ENCODE measurements around the gene BRF1.
A peak's percentile ranks its signal among the peaks of the same experiment; 100 is the strongest.

BRF1 gene

DNA sequence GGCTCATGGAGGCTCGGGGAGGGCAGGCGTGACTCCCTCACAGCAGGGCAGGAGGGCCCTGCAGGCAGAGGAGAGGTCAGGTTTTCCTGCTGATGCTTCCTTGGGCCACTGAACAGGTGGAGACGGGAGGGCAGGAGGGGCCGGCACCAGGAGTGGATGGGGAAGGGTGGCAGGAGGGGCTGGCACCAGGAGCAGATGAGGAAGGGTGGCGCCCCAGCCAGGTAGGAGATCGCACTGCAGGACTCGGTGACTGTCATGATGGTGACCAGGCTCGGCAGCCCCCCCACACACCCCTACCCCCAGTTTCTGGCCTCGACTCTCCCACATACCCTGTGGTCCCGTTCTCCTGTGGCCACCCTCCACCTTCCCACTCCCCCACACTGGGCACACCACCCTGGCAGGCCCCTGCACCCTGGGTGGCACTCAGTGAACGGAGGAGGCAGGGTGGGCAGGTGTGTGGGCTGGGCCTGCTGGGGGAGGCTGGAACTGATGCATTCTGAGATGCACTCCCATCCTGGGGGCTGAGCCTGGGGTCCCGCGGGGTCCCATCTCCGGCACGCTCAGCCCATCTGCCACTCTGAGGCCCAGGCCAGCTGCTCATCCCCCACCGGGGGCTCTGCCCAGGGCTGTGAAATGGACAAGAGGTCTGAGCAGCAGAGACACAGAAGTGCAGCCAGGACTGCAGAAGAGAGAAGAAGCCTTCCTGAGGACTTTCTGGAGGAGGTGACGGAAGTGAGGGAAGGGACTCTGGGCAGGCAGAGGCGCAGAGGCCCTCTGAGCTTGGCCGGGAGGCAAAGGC, 122.5 kb downstream of the BRF1 start:
- Histone ChIP-seq H3K9me3 (ENCODE audit: control insufficient read depth in 2 of 2, low read length in 2 of 2) (no peaks in the 10 kb centered on the region), H3K4me1 (ENCODE audit: control insufficient read depth, insufficient read depth, low read length) (peaks cover 9% of the 10 kb centered on the region), H3K36me3 (ENCODE audit: control insufficient read depth in 2 of 2, insufficient read depth in 2 of 2, low read length in 2 of 2) (no peaks in the 10 kb centered on the region), H3K9ac (ENCODE audit: low read length in 2 of 2) (no peak overlapping the region), H3K4me3 (ENCODE audit: low read length in 2 of 2) (no peak overlapping the region), H3K27ac (ENCODE audit: low read length) (no peak overlapping the region), H3K27me3 (ENCODE audit: control insufficient read depth in 1 of 2, insufficient read depth in 2 of 2, low read length in 2 of 2) (peaks cover 2 to 6% of the 10 kb centered on the region in 2 donors)

DNA sequence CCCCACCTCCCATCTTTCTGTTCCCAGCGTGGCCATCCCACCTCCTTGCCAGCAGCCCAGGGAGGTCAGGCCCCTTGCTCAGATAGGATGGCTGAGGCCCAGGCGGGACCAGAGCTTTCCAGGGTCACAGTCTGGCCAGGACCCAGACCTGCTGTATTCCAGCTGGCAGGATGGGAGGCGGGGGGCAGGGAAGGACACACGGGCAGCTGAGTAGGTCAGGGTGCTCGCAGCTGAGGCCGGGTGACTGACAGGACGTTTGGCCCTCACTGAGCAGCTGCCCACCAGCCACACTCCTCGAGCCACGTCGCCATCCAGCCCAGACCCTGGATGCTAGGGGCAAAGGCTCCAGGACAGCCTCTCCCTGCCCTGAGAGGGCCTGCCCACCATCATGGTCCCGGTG, 123.7 kb downstream of the BRF1 start:
- Histone ChIP-seq H3K36me3 (ENCODE audit: control insufficient read depth in 2 of 2, insufficient read depth in 2 of 2, low read length in 2 of 2) (no peaks in the 10 kb centered on the region), H3K4me1 (ENCODE audit: control insufficient read depth, insufficient read depth, low read length) (peaks cover 9% of the 10 kb centered on the region), H3K27ac (ENCODE audit: low read length) (no peak overlapping the region), H3K9me3 (ENCODE audit: control insufficient read depth in 2 of 2, low read length in 2 of 2) (no peaks in the 10 kb centered on the region), H3K9ac (ENCODE audit: low read length in 2 of 2) (no peak overlapping the region), H3K27me3 (ENCODE audit: control insufficient read depth in 1 of 2, insufficient read depth in 2 of 2, low read length in 2 of 2) (peaks cover 2 to 6% of the 10 kb centered on the region in 2 donors), H3K4me3 (ENCODE audit: low read length in 2 of 2) (no peak overlapping the region)

DNA sequence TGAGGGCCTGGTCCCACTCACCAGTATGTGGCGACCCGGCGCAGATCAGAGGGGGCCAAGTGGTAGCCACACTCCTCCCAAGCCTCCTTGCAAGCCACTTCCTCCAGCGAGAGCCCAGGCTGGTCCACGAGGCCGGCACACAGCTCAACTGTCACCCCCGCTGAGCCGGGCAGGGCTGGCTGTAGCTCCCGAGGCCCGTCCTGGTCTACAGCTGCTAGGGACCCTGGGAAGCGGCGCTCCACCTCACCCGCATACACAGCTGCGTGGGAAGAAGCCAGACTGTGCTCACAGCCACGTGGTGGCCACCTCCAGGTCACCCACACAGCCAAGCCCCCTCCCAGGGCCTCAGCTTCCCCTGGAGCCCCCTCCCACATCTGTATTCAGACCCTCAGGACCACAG, 124.3 kb downstream of the BRF1 start:
- H3K27me3 ChIP-seq (ENCODE audit: control insufficient read depth in 1 of 2, insufficient read depth in 2 of 2, low read length in 2 of 2): peaks cover 2 to 6% of the 10 kb centered on the region in 2 donors
- H3K36me3 ChIP-seq (ENCODE audit: control insufficient read depth in 2 of 2, insufficient read depth in 2 of 2, low read length in 2 of 2): no peaks in the 10 kb centered on the region
- no peaks in the 10 kb centered on the region for H3K9me3 ChIP-seq (ENCODE audit: control insufficient read depth in 2 of 2, low read length in 2 of 2)
- H3K9ac ChIP-seq (ENCODE audit: low read length in 2 of 2): no peak overlapping the region
- peaks cover 9% of the 10 kb centered on the region for H3K4me1 ChIP-seq (ENCODE audit: control insufficient read depth, insufficient read depth, low read length)
- H3K4me3 ChIP-seq (ENCODE audit: low read length in 2 of 2): no peak overlapping the region
- H3K27ac ChIP-seq (ENCODE audit: low read length): no peak overlapping the region

DNA sequence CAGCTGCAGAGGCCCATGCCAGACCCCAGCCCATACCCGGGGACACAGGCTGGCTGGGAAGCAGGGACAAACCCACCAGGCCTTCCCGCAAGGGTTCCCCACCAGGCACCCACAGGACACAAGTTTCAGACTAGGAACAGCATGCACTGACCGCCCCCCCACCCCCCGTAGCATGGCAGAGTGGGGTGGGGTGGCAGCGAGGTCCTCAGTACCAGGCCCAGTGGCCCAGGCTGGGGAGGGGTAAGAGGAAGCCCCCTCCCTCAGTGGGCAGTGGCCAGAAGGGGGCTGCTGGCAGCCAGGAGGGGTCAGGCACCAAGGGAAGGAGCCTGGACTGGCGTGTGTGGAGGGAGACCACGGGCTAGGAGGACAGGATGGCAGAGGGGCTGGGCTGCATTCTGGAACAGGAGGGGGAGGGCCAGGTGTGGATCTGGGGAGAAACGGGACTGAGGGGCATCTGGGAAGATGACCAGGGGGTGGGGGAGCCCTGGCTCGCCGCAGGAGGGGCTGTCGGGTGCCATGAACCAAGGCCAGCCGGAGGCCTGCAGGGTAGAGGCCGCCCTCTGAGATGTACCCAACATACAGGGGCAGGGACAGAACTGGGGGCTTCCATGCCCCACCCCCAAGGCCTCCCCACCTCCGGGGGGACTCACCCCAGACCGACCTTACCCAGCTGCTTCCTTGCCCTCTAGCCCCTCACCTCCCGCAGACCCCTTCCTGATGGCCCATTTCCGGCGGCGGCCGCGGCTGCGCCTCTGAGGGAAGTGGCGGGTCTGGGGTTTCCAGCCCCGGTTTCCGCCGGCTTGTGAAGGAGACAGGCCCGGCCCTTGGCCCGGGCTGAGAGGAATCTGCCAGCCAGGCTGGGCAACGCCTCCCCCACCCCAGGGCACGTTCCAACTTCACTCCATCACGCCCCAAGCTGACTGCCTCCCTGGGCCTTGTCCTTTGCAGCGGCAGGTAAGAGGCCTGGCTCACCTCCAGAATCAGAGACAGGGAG, 126.6 kb downstream of the BRF1 start:
- no peaks in the 10 kb centered on the region for H3K36me3 ChIP-seq (ENCODE audit: control insufficient read depth in 2 of 2, insufficient read depth in 2 of 2, low read length in 2 of 2)
- H3K9me3 ChIP-seq (ENCODE audit: control insufficient read depth in 2 of 2, low read length in 2 of 2): no peaks in the 10 kb centered on the region
- no peak overlapping the region for H3K27ac ChIP-seq (ENCODE audit: low read length)
- H3K9ac ChIP-seq (ENCODE audit: low read length in 2 of 2): no peak overlapping the region
- peaks cover 2 to 6% of the 10 kb centered on the region in 2 donors for H3K27me3 ChIP-seq (ENCODE audit: control insufficient read depth in 1 of 2, insufficient read depth in 2 of 2, low read length in 2 of 2)
- H3K4me1 ChIP-seq (ENCODE audit: control insufficient read depth, insufficient read depth, low read length): peaks cover 12% of the 10 kb centered on the region
- no peak overlapping the region for H3K4me3 ChIP-seq (ENCODE audit: low read length in 2 of 2)

DNA sequence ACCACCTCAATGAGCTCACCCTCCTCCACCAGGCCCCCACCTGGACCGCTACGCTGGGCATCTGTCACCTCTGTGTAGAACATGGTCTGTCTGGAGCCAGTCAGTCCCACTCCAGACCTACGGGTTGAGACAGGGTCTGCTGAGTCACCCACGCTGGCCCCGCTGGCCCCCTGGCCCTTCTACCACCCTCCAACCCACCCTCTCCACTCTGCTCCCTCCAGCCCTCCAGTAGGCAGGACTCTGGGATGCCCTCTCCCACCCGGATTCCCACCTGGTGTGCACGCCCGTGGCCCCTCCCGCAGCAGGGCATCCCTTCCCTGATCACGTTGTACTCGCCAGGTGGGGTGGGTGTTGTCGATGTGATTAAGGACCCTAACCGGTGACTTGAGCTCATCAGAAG, 127.7 kb downstream of the BRF1 start:
- Histone ChIP-seq H3K27ac (ENCODE audit: low read length) (no peak overlapping the region), H3K27me3 (ENCODE audit: control insufficient read depth in 1 of 2, insufficient read depth in 2 of 2, low read length in 2 of 2) (peaks cover 2 to 6% of the 10 kb centered on the region in 2 donors), H3K4me1 (ENCODE audit: control insufficient read depth, insufficient read depth, low read length) (peaks cover 16% of the 10 kb centered on the region)

DNA sequence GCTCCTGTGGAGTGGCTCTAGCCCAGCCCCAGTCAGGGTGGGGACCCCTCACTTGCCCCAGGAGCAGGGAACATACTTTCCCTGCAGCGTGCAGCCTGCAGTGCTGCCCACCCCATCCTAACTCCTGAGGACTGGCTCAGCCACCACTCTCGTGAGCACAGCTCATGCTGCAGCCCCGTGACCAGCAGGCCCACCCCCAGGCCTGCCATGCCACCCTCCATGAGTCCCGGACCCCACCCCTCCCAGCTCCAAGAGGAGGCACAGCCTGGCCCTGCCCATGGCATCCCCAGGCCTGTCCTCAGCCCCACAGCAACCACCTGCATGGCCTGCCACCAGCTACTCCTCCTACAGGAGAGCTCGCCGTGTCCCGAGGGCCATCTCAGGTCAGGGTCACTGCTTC, 128.3 kb downstream of the BRF1 start:
- H3K4me1 ChIP-seq (ENCODE audit: control insufficient read depth, insufficient read depth, low read length): peaks cover 21% of the 10 kb centered on the region
- H3K36me3 ChIP-seq (ENCODE audit: control insufficient read depth in 2 of 2, insufficient read depth in 2 of 2, low read length in 2 of 2): no peaks in the 10 kb centered on the region
- no peak overlapping the region for H3K27ac ChIP-seq (ENCODE audit: low read length)
- no peak overlapping the region for H3K4me3 ChIP-seq (ENCODE audit: low read length in 2 of 2)
- H3K9ac ChIP-seq (ENCODE audit: low read length in 2 of 2): no peak overlapping the region
- peaks cover 2 to 9% of the 10 kb centered on the region in 2 donors for H3K27me3 ChIP-seq (ENCODE audit: control insufficient read depth in 1 of 2, insufficient read depth in 2 of 2, low read length in 2 of 2)
- H3K9me3 ChIP-seq (ENCODE audit: control insufficient read depth in 2 of 2, low read length in 2 of 2): no peaks in the 10 kb centered on the region

More for the DNA sequence above, 127.7 kb downstream of the BRF1 start:
- Histone ChIP-seq H3K9me3 (ENCODE audit: control insufficient read depth in 2 of 2, low read length in 2 of 2) (no peaks in the 10 kb centered on the region), H3K36me3 (ENCODE audit: control insufficient read depth in 2 of 2, insufficient read depth in 2 of 2, low read length in 2 of 2) (no peaks in the 10 kb centered on the region), H3K9ac (ENCODE audit: low read length in 2 of 2) (no peak overlapping the region), H3K4me3 (ENCODE audit: low read length in 2 of 2) (no peak overlapping the region)

DNA sequence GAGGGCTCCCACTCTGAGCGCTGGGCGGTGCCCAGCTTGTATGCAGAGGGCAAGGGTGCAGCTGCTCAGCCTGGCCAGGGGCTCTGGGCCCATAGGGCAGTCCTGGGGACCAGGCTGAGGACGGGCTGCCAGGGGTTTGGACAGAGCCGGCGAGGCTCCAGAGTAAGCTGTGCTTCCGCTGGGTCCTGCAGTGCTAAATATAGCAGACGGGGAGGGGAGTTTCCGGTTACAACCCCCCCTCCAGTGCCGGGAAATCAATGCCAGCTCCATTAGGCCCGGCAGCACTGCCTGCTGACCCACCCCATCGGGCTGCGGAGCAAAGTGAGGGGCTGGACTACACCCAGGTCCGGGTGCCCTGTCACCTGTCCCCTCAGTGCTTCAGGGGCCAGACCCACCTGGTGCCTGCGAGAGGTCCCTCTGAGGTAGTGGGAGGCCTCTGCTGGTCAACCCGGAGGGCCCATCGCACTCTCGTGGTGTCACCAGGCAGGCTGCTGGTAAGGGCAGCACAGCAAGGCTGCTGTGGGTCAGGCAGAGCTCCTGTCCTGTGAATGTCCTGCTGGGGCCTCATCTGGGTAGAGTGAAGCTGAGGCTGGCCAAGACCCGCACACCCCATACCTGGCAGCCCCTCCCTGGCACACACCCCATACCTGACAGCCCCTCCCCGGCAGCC, 129.7 kb downstream of the BRF1 start:
- H3K9me3 ChIP-seq (ENCODE audit: control insufficient read depth in 2 of 2, low read length in 2 of 2): no peaks in the 10 kb centered on the region
- H3K4me3 ChIP-seq (ENCODE audit: low read length in 2 of 2): no peak overlapping the region
- H3K4me1 ChIP-seq (ENCODE audit: control insufficient read depth, insufficient read depth, low read length): peaks cover 29% of the 10 kb centered on the region
- no peak overlapping the region for H3K9ac ChIP-seq (ENCODE audit: low read length in 2 of 2)
- H3K27ac ChIP-seq (ENCODE audit: low read length): no peak overlapping the region
- H3K27me3 ChIP-seq (ENCODE audit: control insufficient read depth in 1 of 2, insufficient read depth in 2 of 2, low read length in 2 of 2): peaks cover 8 to 19% of the 10 kb centered on the region in 2 donors
- no peaks in the 10 kb centered on the region for H3K36me3 ChIP-seq (ENCODE audit: control insufficient read depth in 2 of 2, insufficient read depth in 2 of 2, low read length in 2 of 2)

DNA sequence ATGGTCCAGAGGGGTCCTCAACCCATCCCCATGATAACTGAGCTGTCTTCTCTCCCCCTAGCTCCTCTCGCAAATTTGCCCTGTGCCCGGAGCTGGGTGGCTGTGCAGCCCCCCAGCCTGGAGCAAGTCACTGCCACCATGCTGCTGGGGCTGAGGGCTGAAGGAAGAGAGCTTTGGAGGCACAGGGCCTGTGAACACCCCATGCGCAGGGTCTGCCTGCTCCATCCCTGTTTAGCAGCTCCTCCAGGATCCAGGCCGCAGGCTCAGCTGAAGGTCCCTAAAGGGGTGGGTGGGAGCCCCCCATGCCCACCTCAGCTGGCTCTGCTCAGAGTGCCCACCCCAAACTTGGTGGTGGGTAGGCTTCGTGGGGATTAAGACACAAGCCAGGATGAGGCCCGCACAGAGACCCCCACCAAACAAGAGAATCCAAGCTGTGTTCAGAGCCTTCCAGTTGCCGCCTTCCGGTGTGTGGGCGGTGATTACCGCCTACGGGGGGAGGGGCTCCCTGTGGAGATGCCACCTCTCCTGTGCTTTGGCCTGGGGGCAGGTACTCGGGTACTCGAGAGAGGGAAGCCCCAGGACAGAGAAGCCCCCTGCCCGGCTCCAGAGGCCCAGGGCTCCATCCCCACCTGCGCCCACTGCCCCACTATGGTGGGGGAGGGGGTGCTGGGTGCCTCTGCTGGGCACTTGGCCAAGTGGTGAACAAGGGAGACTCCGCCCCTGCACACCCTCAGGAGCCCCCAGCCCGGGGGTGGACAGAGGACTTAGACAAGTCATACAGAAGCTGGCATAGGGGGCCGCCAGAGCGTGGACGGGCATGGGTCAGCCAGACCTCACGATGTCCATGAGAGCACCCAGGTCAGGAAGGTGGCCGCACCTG, 130.8 kb downstream of the BRF1 start:
- H3K36me3 ChIP-seq (ENCODE audit: control insufficient read depth in 2 of 2, insufficient read depth in 2 of 2, low read length in 2 of 2): no peaks in the 10 kb centered on the region
- no peak overlapping the region for H3K4me3 ChIP-seq (ENCODE audit: low read length in 2 of 2)
- H3K27me3 ChIP-seq (ENCODE audit: control insufficient read depth in 1 of 2, insufficient read depth in 2 of 2, low read length in 2 of 2): peaks cover 9 to 19% of the 10 kb centered on the region in 2 donors
- no peaks in the 10 kb centered on the region for H3K9me3 ChIP-seq (ENCODE audit: control insufficient read depth in 2 of 2, low read length in 2 of 2)
- H3K9ac ChIP-seq (ENCODE audit: low read length in 2 of 2): no peak overlapping the region
- H3K4me1 ChIP-seq (ENCODE audit: control insufficient read depth, insufficient read depth, low read length): peaks cover 28% of the 10 kb centered on the region
- no peak overlapping the region for H3K27ac ChIP-seq (ENCODE audit: low read length)

DNA sequence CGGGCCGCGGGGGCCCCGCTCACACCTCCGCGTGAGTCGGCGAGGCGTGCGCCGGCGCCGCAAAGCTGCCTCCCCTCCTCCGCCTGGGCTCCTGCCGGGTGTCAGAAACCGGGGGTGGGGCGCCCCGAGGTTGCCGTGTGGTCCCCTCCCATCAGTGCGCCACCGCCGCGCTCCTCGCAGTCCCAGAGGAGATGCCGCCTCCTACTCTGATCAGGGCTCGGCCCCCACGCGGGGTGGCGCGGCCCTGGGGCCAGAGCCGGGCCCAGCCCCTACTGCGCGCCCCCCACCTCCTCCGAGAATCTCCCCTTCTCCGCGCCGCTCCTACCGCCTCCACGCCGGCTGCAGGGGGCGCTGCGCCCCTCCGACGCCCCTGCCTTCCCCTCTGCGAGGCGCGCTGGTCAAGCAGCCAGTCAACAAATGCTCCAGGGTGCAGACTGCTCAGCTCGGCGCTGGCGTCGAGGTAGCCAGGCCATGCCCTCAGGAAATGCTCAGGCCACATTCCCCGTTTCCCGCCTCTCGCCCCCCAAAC, 131.8 kb downstream of the BRF1 start:
- Histone ChIP-seq H3K4me3 (ENCODE audit: low read length in 2 of 2) (peak overlapping the region in 1 of 2 donors; percentile 35), H3K4me1 (ENCODE audit: control insufficient read depth, insufficient read depth, low read length) (peaks cover 25% of the 10 kb centered on the region), H3K9me3 (ENCODE audit: control insufficient read depth in 2 of 2, low read length in 2 of 2) (no peaks in the 10 kb centered on the region), H3K27me3 (ENCODE audit: control insufficient read depth in 1 of 2, insufficient read depth in 2 of 2, low read length in 2 of 2) (peaks cover 10 to 19% of the 10 kb centered on the region in 2 donors), H3K9ac (ENCODE audit: low read length in 2 of 2) (no peak overlapping the region), H3K27ac (ENCODE audit: low read length) (no peak overlapping the region), H3K36me3 (ENCODE audit: control insufficient read depth in 2 of 2, insufficient read depth in 2 of 2, low read length in 2 of 2) (no peaks in the 10 kb centered on the region)

Data from stomach smooth muscle (tissue), 2 donors.